H1 (cell line): ENCODE measurements around the gene DYDC1. TPM values are rescaled to one million over a fixed set of nuclear protein-coding genes. Genes with fewer than 3 reads are reported as not detected.
A peak's percentile ranks its signal among the peaks of the same experiment; 100 is the strongest.

Experiments used
- CTCF ChIA-PET: fragments of 300-600 bp; sonication (Branson Sonifier 250); formaldehyde crosslinking; loops from one replicate; lab custom pipeline; 2021; ENCODE audit not compliant: partially characterized antibody; lab: Charles Lee
- POLR2A ChIA-PET: fragments of 300-600 bp; sonication (Branson Sonifier 250); formaldehyde crosslinking; loops from one replicate; lab custom pipeline; 2021; ENCODE audit warnings: inconsistent platforms; ENCODE audit not compliant: partially characterized antibody; lab: Charles Lee
- DNase-seq, 2 experiments: peaks; one replicate each; pipeline versions ENCODE4 v3.0.0 to v3.0.0-alpha.2; 2010 to 2022; ENCODE audit warnings: low spot score in 2 of 2, low read depth in 1 of 2, mixed read lengths in 1 of 2
- FAIRE-seq: peaks from 2 replicates; lab custom pipeline; 2011; peaks lifted over from hg19 to GRCh38; lab: Jason Lieb, UNC
- H2AFZ ChIP-seq: 2 replicates; pipeline ENCODE4 v1.8.1; 2012; ENCODE audit warnings: low read length, inconsistent platforms
- H2AK5ac ChIP-seq: 2 replicates; pipeline ENCODE4 v1.6.1; 2013; ENCODE audit warnings: low read depth, low read length
- H2BK120ac ChIP-seq: replicated peaks from 2 replicates; pipeline ENCODE3; 2013; ENCODE audit warnings: low read depth, low read length, inconsistent platforms
- H2BK12ac ChIP-seq: 2 replicates; pipeline ENCODE4 v1.6.1; 2013; ENCODE audit warnings: low read depth, low read length
- H2BK15ac ChIP-seq: 2 replicates; pipeline ENCODE4 v1.6.1; 2013; ENCODE audit warnings: low read length
- H2BK20ac ChIP-seq: 2 replicates; pipeline ENCODE4 v1.6.1; 2013; ENCODE audit warnings: low read length
- H2BK5ac ChIP-seq: 2 replicates; pipeline ENCODE4 v1.6.1; 2013; ENCODE audit warnings: low read depth, low read length
- H3K14ac ChIP-seq: 2 replicates; pipeline ENCODE4 v1.6.1; 2013; ENCODE audit warnings: inconsistent platforms; ENCODE audit not compliant: insufficient read length
- H3K18ac ChIP-seq: 2 replicates; pipeline ENCODE4 v1.6.1; 2013; ENCODE audit warnings: low read length; ENCODE audit errors: extremely low read depth
- H3K23ac ChIP-seq: 2 replicates; pipeline ENCODE4 v1.6.1; 2013; ENCODE audit warnings: inconsistent platforms; ENCODE audit not compliant: insufficient read length
- H3K23me2 ChIP-seq: 2 replicates; pipeline ENCODE4 v1.6.1; 2013; ENCODE audit warnings: low read depth, low read length
- H3K27ac ChIP-seq: 2 replicates; pipeline ENCODE4 v1.6.1; 2011; ENCODE audit warnings: low read depth, low read length, inconsistent platforms
- H3K27me3 ChIP-seq, 4 experiments: replicated peaks in 1 of 4; 1 replicate in 1 of 4; 2 replicates in 3 of 4; pipeline versions ENCODE4 v1.6.1 to v1.8.1; 2011 to 2013; ENCODE audit warnings: low read length in 3 of 4, mild to moderate bottlenecking in 3 of 4, inconsistent platforms in 2 of 4, mixed read lengths in 2 of 4, moderate library complexity in 1 of 4; ENCODE audit not compliant: control insufficient read depth in 3 of 4, insufficient read depth in 3 of 4; ENCODE audit errors: extremely low read depth in 1 of 4
- H3K36me3 ChIP-seq, 4 experiments: 2 replicates each; pipeline versions ENCODE4 v1.6.1 to v1.8.1; 2011 to 2013; ENCODE audit warnings: mild to moderate bottlenecking in 4 of 4, low read length in 3 of 4, moderate library complexity in 2 of 4, control low read depth in 1 of 4, inconsistent platforms in 1 of 4; ENCODE audit not compliant: insufficient read depth in 4 of 4, control insufficient read depth in 2 of 4
- H3K4ac ChIP-seq: replicated peaks from 2 replicates; pipeline ENCODE3; 2013; ENCODE audit warnings: low read length, low read depth, mixed read lengths, inconsistent platforms; ENCODE audit not compliant: insufficient read length
- H3K4me1 ChIP-seq, 4 experiments: replicated peaks in 1 of 4; 1 replicate in 1 of 4; 2 replicates in 3 of 4; pipeline versions ENCODE4 v1.6.1 to v1.8.1; 2011 to 2013; ENCODE audit warnings: low read length in 3 of 4, inconsistent platforms in 2 of 4, mixed read lengths in 1 of 4; ENCODE audit not compliant: insufficient read depth in 4 of 4, control insufficient read depth in 3 of 4
- H3K4me2 ChIP-seq, 2 experiments: 2 replicates each; pipeline versions ENCODE4 v1.6.1 to v1.8.1; 2011 to 2013; ENCODE audit warnings: low read depth in 2 of 2, low read length in 2 of 2, control low read depth in 1 of 2, inconsistent platforms in 1 of 2, mild to moderate bottlenecking in 1 of 2; ENCODE audit not compliant: insufficient read depth in 1 of 2
- H3K4me3 ChIP-seq, 4 experiments: fragments of 200-600, 300-600 bp in 1 of 4; sonication (generic), shearing (Covaris generic), sonication (Bioruptor Twin) in 1 of 4; 2 replicates each; pipeline versions ENCODE4 v1.5.1 to v1.8.1; 2011 to 2016; ENCODE audit warnings: low read length in 4 of 4, low read depth in 3 of 4, control low read depth in 2 of 4, inconsistent platforms in 2 of 4, mild to moderate bottlenecking in 2 of 4, mixed read lengths in 1 of 4, moderate library complexity in 1 of 4; ENCODE audit not compliant: insufficient read depth in 2 of 4; ENCODE audit errors: extremely low read depth in 1 of 4
- H3K56ac ChIP-seq: replicated peaks from 2 replicates; pipeline ENCODE3; 2013; ENCODE audit warnings: low read depth, mild to moderate bottlenecking, mixed read lengths, low read length, inconsistent platforms; ENCODE audit not compliant: insufficient read length
- H3K79me1 ChIP-seq: 2 replicates; pipeline ENCODE4 v1.6.1; 2013; ENCODE audit warnings: low read depth, low read length, control low read depth
- H3K79me2 ChIP-seq, 2 experiments: 2 replicates each; pipeline versions ENCODE4 v1.6.1 to v1.8.1; 2012 to 2013; ENCODE audit warnings: low read length in 2 of 2, mild to moderate bottlenecking in 2 of 2, inconsistent platforms in 1 of 2; ENCODE audit not compliant: insufficient read depth in 2 of 2, control insufficient read depth in 1 of 2
- H3K9ac ChIP-seq, 4 experiments: replicated peaks in 1 of 4; 1 replicate in 1 of 4; 2 replicates in 3 of 4; pipeline versions ENCODE4 v1.6.1 to v1.8.1; 2011 to 2013; ENCODE audit warnings: low read depth in 3 of 4, low read length in 3 of 4, control low read depth in 2 of 4, mild to moderate bottlenecking in 2 of 4, moderate library complexity in 2 of 4, inconsistent platforms in 1 of 4; ENCODE audit errors: extremely low read depth in 1 of 4
- H3K9me3 ChIP-seq, 2 experiments: 2 replicates each; pipeline versions ENCODE4 v1.6.1 to v1.8.1; 2012 to 2013; ENCODE audit warnings: mild to moderate bottlenecking in 2 of 2, moderate library complexity in 2 of 2, control low read depth in 1 of 2, inconsistent platforms in 1 of 2, low read depth in 1 of 2, low read length in 1 of 2, mixed read lengths in 1 of 2; ENCODE audit not compliant: insufficient read depth in 2 of 2
- H4K20me1 ChIP-seq, 2 experiments: replicated peaks in 1 of 2; 2 replicates each; pipeline versions ENCODE3 to v1.8.1; 2011 to 2013; ENCODE audit warnings: inconsistent platforms in 2 of 2, low read length in 2 of 2, mild to moderate bottlenecking in 1 of 2; ENCODE audit not compliant: insufficient read depth in 2 of 2, control insufficient read depth in 1 of 2
- H4K5ac ChIP-seq: 2 replicates; pipeline ENCODE4 v1.6.1; 2013; ENCODE audit warnings: low read length, low read depth, mixed read lengths, inconsistent platforms; ENCODE audit not compliant: insufficient read length
- H4K8ac ChIP-seq: 2 replicates; pipeline ENCODE4 v1.8.0; 2013; ENCODE audit warnings: mild to moderate bottlenecking, moderate library complexity, low read length, inconsistent platforms; ENCODE audit not compliant: insufficient read depth; ENCODE audit errors: extremely low read depth
- H4K91ac ChIP-seq: replicated peaks from 2 replicates; pipeline ENCODE3; 2013; ENCODE audit warnings: low read length, mixed read lengths, inconsistent platforms; ENCODE audit not compliant: insufficient read length
- BACH1 ChIP-seq: IDR thresholded peaks from 2 replicates; pipeline ENCODE4 v1.6.1; 2012; ENCODE audit warnings: low read length, improper control_type of control experiment
- CTCF ChIP-seq, 3 experiments: IDR thresholded peaks; 1 replicate in 2 of 3; 2 replicates in 1 of 3; pipeline versions ENCODE4 v1.5.1 to v1.6.1; 2011; ENCODE audit warnings: low read length in 3 of 3, mild to moderate bottlenecking in 3 of 3, inconsistent platforms in 2 of 3, low read depth in 1 of 3, moderate library complexity in 1 of 3; ENCODE audit not compliant: insufficient read depth in 1 of 3; ENCODE audit errors: control extremely low read depth in 1 of 3
- E2F6 ChIP-seq: IDR thresholded peaks from 2 replicates; pipeline ENCODE4 v1.6.1; 2012; ENCODE audit warnings: inconsistent platforms
- FOSL1 ChIP-seq: IDR thresholded peaks from 2 replicates; pipeline ENCODE4 v1.6.1; 2011; ENCODE audit warnings: mild to moderate bottlenecking, low read depth, low read length, moderate library complexity; ENCODE audit not compliant: insufficient read depth
- JUND ChIP-seq: IDR thresholded peaks from 2 replicates; pipeline ENCODE4 v1.6.1; 2011; ENCODE audit warnings: mild to moderate bottlenecking, improper control_type of control experiment, low read length
- SP1 ChIP-seq: IDR thresholded peaks from 2 replicates; pipeline ENCODE4 v1.6.1; 2011; ENCODE audit warnings: low read depth, low read length
- SP4 ChIP-seq: IDR thresholded peaks from 2 replicates; pipeline ENCODE4 v1.6.1; 2012; ENCODE audit warnings: low read length, inconsistent platforms
- WGBS, 2 experiments: shearing (Covaris generic) in 1 of 2; methylation state at CpG; one replicate each; pipeline versions ENCODE4 v1.1.6 to v1.1.7; 2013 to 2015; ENCODE audit warnings: low lambda C conversion rate in 2 of 2, mixed read lengths in 2 of 2, inconsistent platforms in 1 of 2, low coverage in 1 of 2, missing lambda C conversion rate in 1 of 2; ENCODE audit not compliant: insufficient replicate concordance in 2 of 2, insufficient coverage in 1 of 2, insufficient read length in 1 of 2; ENCODE audit errors: extremely low coverage in 1 of 2, missing lambda C conversion rate in 1 of 2; 5-methylcytosine and 5-hydroxymethylcytosine counted together
- polyA plus RNA-seq, 7 experiments: library from polyadenylated mRNA; depleted of rRNA in 3 of 7; stranded (reverse) in 5 of 7; unstranded in 2 of 7; fragments of >200 nt in 5 of 7; fragments of 200-250 nt in 2 of 7; gene quantifications; 1 replicate in 5 of 7; 2 replicates in 1 of 7; 4 replicates in 1 of 7; pipeline versions ENCODE4 v1.2.1 to v1.2.3, GENCODE V29; 2011 to 2013; ENCODE audit warnings: missing spikeins in 2 of 7, mixed read lengths in 2 of 7
- total RNA-seq: library from RNA; stranded (reverse); fragmentation: NEBNext Ultra II Directional; extraction: Animal tissue kit (Norgen Biotek cat#: 25700); gene quantifications from 2 replicates; pipeline ENCODE4 v1.2.1, GENCODE V29; 2021

DYDC1 gene
- total and polyA plus RNA-seq, 2 of the 8 experiments (the other 6 are each of a cell fraction or from before 2014, with no cell fraction given), result not detected

- no peak overlapping the region for H3K4ac ChIP-seq
- H2BK12ac ChIP-seq, result no peak overlapping the region
- POLR2A ChIA-PET, result interaction anchor here (0.7 kb wide), 1 partner anchor 30 kb away, joined by 4 read pairs; no protein-coding TSS in a partner anchor
- no peak overlapping the region for H2BK5ac ChIP-seq
- H2AK5ac ChIP-seq, result no peak overlapping the region
- peak overlapping the region; percentile 48 for H2BK120ac ChIP-seq
- H2AFZ ChIP-seq, result 0 out of 2 replicates have a peak overlapping the region, but pooled peaks have one; percentile 70
- peaks cover 0 to 9% (median 2%) of the 10 kb centered on the region in 4 experiments; a peak in 3 of 7 replicates for H3K4me1 ChIP-seq
- CTCF ChIA-PET, result interaction anchor here (0.7 to 1.3 kb wide), 5 partner anchors 9 to 67 kb away, joined by 3 to 5 read pairs (median 3); no protein-coding TSS in a partner anchor
- H3K27ac ChIP-seq, result no peak overlapping the region
- no peak overlapping the region for H2BK20ac ChIP-seq
- no peak overlapping the region for H3K23ac ChIP-seq
- no peaks in the 10 kb centered on the region for H3K23me2 ChIP-seq
- H3K79me1 ChIP-seq, result no peaks in the 10 kb centered on the region
- no peaks in the 10 kb centered on the region for H3K27me3 ChIP-seq
- no peaks in the 10 kb centered on the region; a peak in 1 of 4 replicates for H3K9me3 ChIP-seq
- no peak overlapping the region for H3K18ac ChIP-seq
- H3K4me2 ChIP-seq, result no peak overlapping the region; a peak in 1 of 4 replicates
- H4K20me1 ChIP-seq, result no peaks in the 10 kb centered on the region
- no peak overlapping the region for H3K4me3 ChIP-seq
- H3K36me3 ChIP-seq, result no peaks in the 10 kb centered on the region
- no peak overlapping the region for H4K8ac ChIP-seq
- FAIRE-seq, result peak; percentile 13
- DNase-seq, result no peak
- H4K91ac ChIP-seq, result no peak overlapping the region
- 95% methylated on average over 4 of the region's 4 CpGs; no CpG with 5 or more reads in 1 of the 2 experiments for WGBS, 2 experiments
- no peak overlapping the region for H2BK15ac ChIP-seq
- no peak for TF ChIP-seq JUND
- TF ChIP-seq E2F6, result no peak
- no peak for TF ChIP-seq SP4
- no peak for TF ChIP-seq CTCF (IDR thresholded peaks at IDR 0.05; ENCODE audit: control extremely low read depth in 1 of 3, insufficient read depth in 1 of 3, low read depth in 1 of 3, low read length in 3 of 3)
- TF ChIP-seq SP1, result no peak
- no peak for TF ChIP-seq FOSL1
- no peak for TF ChIP-seq BACH1
- H3K14ac ChIP-seq, result no peak overlapping the region
- no peak overlapping the region for H4K5ac ChIP-seq
- H3K56ac ChIP-seq, result no peak overlapping the region
- no peak overlapping the region for H3K9ac ChIP-seq
- H3K79me2 ChIP-seq, result no peaks in the 10 kb centered on the region
Measured at GRCh38 chr10:80290474-80291220, 65.9 kb downstream of the DYDC1 start.
